BJ (cell line): ENCODE measurements around the gene BMERB1. TPM values are rescaled to one million over a fixed set of nuclear protein-coding genes. Genes with fewer than 3 reads are reported as not detected.
"Not testable (repeated sequence)": the region's sequence is repeated elsewhere in the genome, so short reads cannot be mapped to it uniquely, and the experiment has no call there.

Source experiments
- CTCF ChIA-PET: fragments of 350-600 bp; formaldehyde crosslinking; extraction: SDS; loops from one replicate; lab custom pipeline; 2021; ENCODE audit warnings: antibody characterized with exemption, inconsistent platforms; lab: Yijun Ruan, JAX
- POLR2A ChIA-PET: fragments of 300-600 bp; sonication (Branson Sonifier 250); formaldehyde crosslinking; extraction: SDS; loops from one replicate; lab custom pipeline; 2021; ENCODE audit warnings: antibody characterized with exemption; lab: Charles Lee
- DNase-seq: peaks from one replicate; pipeline ENCODE4 v3.0.0-alpha.2; 2011; ENCODE audit warnings: low read depth
- H3K27me3 ChIP-seq: 2 replicates; pipeline ENCODE4 v1.6.0; 2011; ENCODE audit warnings: low read length; ENCODE audit not compliant: control insufficient read depth, insufficient read depth
- H3K36me3 ChIP-seq: 2 replicates; pipeline ENCODE4 v1.5.1; 2011; ENCODE audit warnings: low read length; ENCODE audit not compliant: control insufficient read depth, insufficient read depth
- H3K4me3 ChIP-seq: 2 replicates; pipeline ENCODE4 v1.5.1; 2011; ENCODE audit warnings: low read depth, mild to moderate bottlenecking, control low read depth, low read length
- polyA plus RNA-seq: library from polyadenylated mRNA; depleted of rRNA; stranded (reverse); fragments of >200 nt; gene quantifications from 2 replicates; pipeline ENCODE4 v1.2.3, GENCODE V29; 2011
- TF ChIP-seq, protein P1 (sequence below): IDR thresholded peaks from 2 replicates; pipeline ENCODE4 v1.5.1; 2011; ENCODE audit warnings: low read depth, mild to moderate bottlenecking, control low read depth, inconsistent platforms, low read length, moderate library complexity; ENCODE audit not compliant: insufficient read depth

Gene BMERB1
- polyA plus RNA-seq, 1 experiment, result 72.8 TPM

DNA sequence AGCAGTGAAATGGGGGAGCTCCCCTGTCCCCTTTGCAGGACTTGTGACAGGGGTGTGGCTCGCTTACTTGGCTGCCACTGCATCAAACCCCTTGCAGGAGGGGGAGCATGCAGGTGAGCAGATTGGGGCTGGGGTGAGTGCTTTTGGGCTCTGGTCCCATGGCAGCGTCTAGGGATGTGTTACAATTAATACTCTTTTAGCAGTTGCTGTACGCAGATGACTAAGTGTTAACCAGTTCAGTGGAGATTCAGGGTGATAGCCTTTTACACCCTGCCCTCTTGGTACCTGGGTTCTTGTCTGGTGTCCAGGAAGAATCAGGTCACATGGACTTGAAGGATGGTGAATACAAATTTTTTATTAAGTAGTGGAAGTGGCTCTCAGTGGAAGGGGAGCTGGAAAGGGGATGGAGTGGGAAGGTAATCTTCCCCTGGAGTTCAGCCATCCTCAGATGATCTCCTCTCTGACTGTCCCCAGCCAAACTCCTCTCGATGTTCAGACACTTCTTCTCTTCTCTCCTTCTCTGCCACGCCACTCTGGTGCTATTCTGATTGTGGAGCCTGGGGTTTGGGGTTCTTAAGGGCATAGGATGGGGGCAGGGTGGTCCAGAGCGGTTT is 108.5 kb downstream of the BMERB1 start:
- H3K36me3 ChIP-seq, result no peaks in the 10 kb centered on the region; the same call in 1 of the 2 replicates
- ChIA-PET CTCF (interaction anchor here (1.2 kb wide), 1 partner anchor 8 kb away, joined by 3 read pairs; no protein-coding TSS in a partner anchor), POLR2A (no interaction called here)
- TF ChIP-seq, protein P1, sequence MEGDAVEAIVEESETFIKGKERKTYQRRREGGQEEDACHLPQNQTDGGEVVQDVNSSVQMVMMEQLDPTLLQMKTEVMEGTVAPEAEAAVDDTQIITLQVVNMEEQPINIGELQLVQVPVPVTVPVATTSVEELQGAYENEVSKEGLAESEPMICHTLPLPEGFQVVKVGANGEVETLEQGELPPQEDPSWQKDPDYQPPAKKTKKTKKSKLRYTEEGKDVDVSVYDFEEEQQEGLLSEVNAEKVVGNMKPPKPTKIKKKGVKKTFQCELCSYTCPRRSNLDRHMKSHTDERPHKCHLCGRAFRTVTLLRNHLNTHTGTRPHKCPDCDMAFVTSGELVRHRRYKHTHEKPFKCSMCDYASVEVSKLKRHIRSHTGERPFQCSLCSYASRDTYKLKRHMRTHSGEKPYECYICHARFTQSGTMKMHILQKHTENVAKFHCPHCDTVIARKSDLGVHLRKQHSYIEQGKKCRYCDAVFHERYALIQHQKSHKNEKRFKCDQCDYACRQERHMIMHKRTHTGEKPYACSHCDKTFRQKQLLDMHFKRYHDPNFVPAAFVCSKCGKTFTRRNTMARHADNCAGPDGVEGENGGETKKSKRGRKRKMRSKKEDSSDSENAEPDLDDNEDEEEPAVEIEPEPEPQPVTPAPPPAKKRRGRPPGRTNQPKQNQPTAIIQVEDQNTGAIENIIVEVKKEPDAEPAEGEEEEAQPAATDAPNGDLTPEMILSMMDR, result no peak
- no peak for DNase-seq
- H3K4me3 ChIP-seq, result no peak overlapping the region
- H3K27me3 ChIP-seq, result no peaks in the 10 kb centered on the region

DNA sequence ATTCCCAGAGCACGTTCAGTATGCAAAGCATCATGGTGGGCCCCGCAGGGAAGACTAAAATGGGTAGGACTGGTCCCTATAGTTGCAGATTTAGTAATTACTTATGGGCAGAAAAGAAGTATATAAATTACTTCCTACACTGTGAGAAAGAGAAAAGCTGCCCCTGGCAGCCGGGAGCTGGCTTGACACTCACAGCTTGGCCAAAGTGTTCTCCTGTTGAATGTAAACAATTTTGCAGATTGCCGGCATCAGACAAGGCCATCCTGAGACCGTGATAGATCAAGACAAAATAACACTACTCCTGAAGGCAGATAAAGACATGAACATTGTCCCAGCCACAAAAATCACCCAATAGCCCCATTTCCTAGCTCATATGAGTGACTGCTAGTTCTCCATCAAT is 110.0 kb downstream of the BMERB1 start:
- TF ChIP-seq, protein P1, result no peak
- ChIA-PET POLR2A (no interaction called here), CTCF (interaction anchor here (0.7 to 1.1 kb wide), 2 partner anchors 12 to 29 kb away, joined by 3 read pairs; no protein-coding TSS in a partner anchor)
- Histone ChIP-seq H3K27me3 (no peaks in the 10 kb centered on the region), H3K4me3 (no peak overlapping the region), H3K36me3 (no peaks in the 10 kb centered on the region; the same call in 1 of the 2 replicates)
- no peak for DNase-seq

DNA sequence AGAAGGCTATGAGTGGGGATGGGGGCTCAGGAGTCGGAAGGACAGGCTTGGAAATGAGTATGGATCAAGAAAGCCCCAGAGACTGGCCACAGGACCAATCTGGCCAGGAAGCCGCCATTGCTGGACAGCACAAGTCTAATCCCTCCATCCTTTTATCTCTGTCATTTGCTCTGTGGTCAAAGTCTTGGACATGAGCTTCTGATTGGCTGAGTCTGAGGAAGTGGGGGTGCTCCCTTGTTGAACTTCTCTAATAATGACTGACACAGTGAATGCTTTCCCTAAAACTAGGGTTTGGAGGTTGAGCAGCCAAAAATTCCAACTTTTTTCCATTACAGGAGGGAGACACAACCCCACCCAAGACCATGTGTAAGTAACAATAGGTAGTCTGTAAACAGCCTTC is 111.2 kb downstream of the BMERB1 start:
- CTCF ChIA-PET, result no interaction called here
- POLR2A ChIA-PET, result no interaction called here
- Histone ChIP-seq H3K36me3 (no peaks in the 10 kb centered on the region; the same call in 1 of the 2 replicates), H3K4me3 (no peak overlapping the region), H3K27me3 (no peaks in the 10 kb centered on the region)
- DNase-seq, result no peak
- TF ChIP-seq, protein P1, result no peak

DNA sequence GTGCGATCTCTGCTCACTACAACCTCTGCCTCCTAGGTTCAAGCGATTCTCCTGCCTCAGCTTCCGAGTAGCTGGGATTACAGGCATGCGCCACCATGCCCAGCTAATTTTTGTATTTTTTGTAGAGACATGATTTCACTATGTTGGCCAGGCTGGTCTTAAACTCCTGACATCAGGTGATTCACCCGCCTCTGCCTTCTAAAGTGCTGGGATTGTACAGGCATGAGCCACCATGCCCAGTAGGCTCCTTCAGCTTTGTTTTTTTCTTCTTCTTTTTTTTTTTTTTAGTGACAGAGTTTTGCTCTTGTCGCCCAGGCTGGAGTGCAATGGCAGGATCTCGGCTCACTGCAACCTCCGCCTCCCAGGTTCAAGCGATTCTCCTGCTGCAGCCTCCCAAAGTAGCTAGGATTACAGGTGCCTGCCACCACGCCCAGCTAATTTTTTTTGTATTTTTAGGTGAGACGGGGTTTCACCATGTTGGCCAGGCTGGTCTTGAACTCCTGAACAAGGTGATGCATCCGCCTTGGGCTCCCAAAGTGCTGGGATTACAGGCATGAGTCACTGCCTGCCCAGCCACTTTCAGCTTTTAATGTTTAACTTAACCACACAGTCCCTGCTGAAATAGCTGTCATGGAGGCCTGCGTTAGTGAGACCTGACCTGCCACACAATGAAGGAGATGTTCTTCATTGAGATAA is 112.8 kb downstream of the BMERB1 start:
- H3K36me3 ChIP-seq, H3K27me3 ChIP-seq, H3K4me3 ChIP-seq, POLR2A ChIA-PET, DNase-seq: not testable (repeated sequence)
- CTCF ChIA-PET, result interaction anchor here (1.4 to 2.0 kb wide), 2 partner anchors 12 to 102 kb away, joined by 3 to 7 read pairs; no protein-coding TSS in a partner anchor

DNA sequence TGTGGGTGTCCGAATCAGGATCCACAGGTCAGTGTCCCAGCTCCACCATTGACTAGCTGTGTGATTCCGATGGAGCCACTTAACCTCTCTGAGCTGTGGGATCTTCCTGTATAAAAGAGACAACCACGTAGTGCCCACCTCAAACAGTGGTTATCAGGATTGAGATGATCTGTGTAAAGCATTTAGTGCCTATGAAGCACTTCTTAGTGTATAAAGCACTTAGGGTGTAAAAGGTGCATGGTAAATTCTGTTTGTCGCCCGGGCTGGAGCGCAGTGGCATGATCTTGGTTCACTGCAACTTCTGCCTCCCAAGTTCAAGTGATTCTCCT is 113.3 kb downstream of the BMERB1 start:
- no peak for DNase-seq
- H3K4me3 ChIP-seq, result no peak overlapping the region
- H3K36me3 ChIP-seq, result no peaks in the 10 kb centered on the region; the same call in 1 of the 2 replicates
- TF ChIP-seq, protein P1, result no peak
- H3K27me3 ChIP-seq, result no peaks in the 10 kb centered on the region
- CTCF ChIA-PET, result interaction anchor here (1.1 to 2.2 kb wide), 4 partner anchors 13 to 120 kb away, joined by 3 to 9 read pairs (median 5); no protein-coding TSS in a partner anchor
- POLR2A ChIA-PET, result no interaction called here
